ENCODE measurements around the gene SLC25A36. TPM values are rescaled to one million over a fixed set of nuclear protein-coding genes. Genes with fewer than 3 reads are reported as not detected.
A peak's percentile ranks its signal among the peaks of the same experiment; 100 is the strongest.

Gene SLC25A36
- total RNA-seq = 51.3 and 60.6 TPM in 2 replicates

- DNase-seq = peak; percentile 99
These were observed at the start of gene SLC25A36 for GRCh38 chr3:140941434-140942220. Gene SLC25A36 (plus strand): TSS chr3:140941836. CDS start chr3:140942055, 219 bp downstream.

- DNase-seq = no peak
These were observed 44.6 kb upstream of the SLC25A36 start for GRCh38 chr3:140896997-140897396.

GRCh38 chr3:140898340-140899180, 43.1 kb upstream of the SLC25A36 start:
- peak; percentile 60 for DNase-seq

GRCh38 chr3:140899363-140899762, 42.3 kb upstream of the SLC25A36 start:
- DNase-seq = no peak

- no peak for DNase-seq
These were observed 38.8 kb upstream of the SLC25A36 start for GRCh38 chr3:140902791-140903190.

- no peak for DNase-seq
These were observed 38.4 kb upstream of the SLC25A36 start for GRCh38 chr3:140903196-140903595.

GRCh38 chr3:140904521-140904920, 37.1 kb upstream of the SLC25A36 start:
- DNase-seq = no peak

GRCh38 chr3:140905559-140905958, 36.1 kb upstream of the SLC25A36 start:
- no peak for DNase-seq

- no peak for DNase-seq
These were observed 34.9 kb upstream of the SLC25A36 start for GRCh38 chr3:140906785-140907184.

GRCh38 chr3:140910860-140911259, 30.8 kb upstream of the SLC25A36 start:
- DNase-seq = peak; percentile 41

GRCh38 chr3:140911822-140912221, 29.8 kb upstream of the SLC25A36 start:
- DNase-seq = no peak

- DNase-seq = no peak
These were observed 27.9 kb upstream of the SLC25A36 start for GRCh38 chr3:140913728-140914127.

GRCh38 chr3:140914384-140914945, 27.2 kb upstream of the SLC25A36 start:
- DNase-seq = no peak

- no peak for DNase-seq
These were observed 25.0 kb upstream of the SLC25A36 start for GRCh38 chr3:140916603-140917002.

GRCh38 chr3:140917772-140918171, 23.9 kb upstream of the SLC25A36 start:
- no peak for DNase-seq

GRCh38 chr3:140920029-140920428, 21.6 kb upstream of the SLC25A36 start:
- DNase-seq = no peak

GRCh38 chr3:140922634-140923033, 19.0 kb upstream of the SLC25A36 start:
- DNase-seq = peak; percentile 35

GRCh38 chr3:140924097-140924873, 17.4 kb upstream of the SLC25A36 start:
- DNase-seq = no peak

- no peak for DNase-seq
These were observed 14.2 kb upstream of the SLC25A36 start for GRCh38 chr3:140927279-140928069.

GRCh38 chr3:140929446-140929845, 12.2 kb upstream of the SLC25A36 start:
- DNase-seq = no peak

GRCh38 chr3:140931016-140931454, 10.6 kb upstream of the SLC25A36 start:
- DNase-seq = no peak

- no peak for DNase-seq
These were observed 9.8 kb upstream of the SLC25A36 start for GRCh38 chr3:140931801-140932200.
